ENCODE data around the gene PRTG.

- TF ChIP-seq CTCF (optimal IDR thresholded peaks at IDR 0.05 in 1 of 3, IDR thresholded peaks at IDR 0.05 in 1 of 3, conservative IDR thresholded peaks at IDR 0.05 in 1 of 3; ENCODE audit: extremely low read depth in 1 of 3, insufficient read depth in 2 of 3, low read length in 3 of 3) (no peak), EZH2 (IDR thresholded peaks at IDR 0.05; ENCODE audit: low read length) (no peak)
Observed at GRCh38 chr15:55734641-55735040, 8.3 kb downstream of the PRTG start.
